Gastroesophageal sphincter (tissue), 4 donors: Measurements from ENCODE around the gene LRRC51. TPM values are rescaled to one million over a fixed set of nuclear protein-coding genes. Genes with fewer than 3 reads are reported as not detected.

ENCODE experiments used
- ATAC-seq: fragments of 150-250 bp; one replicate; pipeline ENCODE4 v1.9.1; 2016; ENCODE audit warnings: mild to moderate bottlenecking, moderate library complexity
- H3K27ac ChIP-seq, 4 donors: fragments of 200-600 bp; sonication (generic) in 3 of 4; 1 replicate in 3 of 4; 2 replicates in 1 of 4; pipeline ENCODE4 v1.5.1; 2016 to 2019
- H3K27me3 ChIP-seq: fragments of 200-600 bp; sonication (generic); one replicate; pipeline ENCODE4 v1.5.1; 2019
- H3K36me3 ChIP-seq, 2 donors: fragments of 200-600 bp; sonication (generic); one replicate each; pipeline ENCODE4 v1.5.1; 2019; ENCODE audit warnings: control low read depth in 1 of 2
- H3K4me1 ChIP-seq, 3 donors: fragments of 200-600 bp; sonication (generic); 1 replicate in 2 of 3; 2 replicates in 1 of 3; pipeline ENCODE4 v1.5.1; 2016 to 2019; ENCODE audit warnings: control low read depth in 2 of 3
- H3K4me3 ChIP-seq, 2 donors: fragments of 200-600 bp; sonication (generic); one replicate each; pipeline ENCODE4 v1.5.1; 2019; ENCODE audit warnings: mild to moderate bottlenecking in 1 of 2, moderate library complexity in 1 of 2
- H3K9me3 ChIP-seq, 3 donors: fragments of 200-600 bp; sonication (generic); one replicate each; pipeline ENCODE4 v1.5.1; 2017 to 2019; ENCODE audit warnings: control low read depth in 2 of 3
- EP300 ChIP-seq: sonication (generic); formaldehyde crosslinking; IDR thresholded peaks from one replicate; pipeline ENCODE4 v1.6.1; 2017; ENCODE audit warnings: antibody characterized with exemption, mild to moderate bottlenecking
- POLR2A ChIP-seq, 2 donors: fragments of 450-650 bp; IDR thresholded peaks; one replicate each; pipeline ENCODE4 v1.6.1; 2017; ENCODE audit warnings: antibody characterized with exemption in 2 of 2, mild to moderate bottlenecking in 2 of 2, moderate library complexity in 1 of 2
- POLR2AphosphoS5 ChIP-seq: sonication (generic); formaldehyde crosslinking; IDR thresholded peaks from one replicate; pipeline ENCODE4 v1.6.1; 2017; ENCODE audit warnings: antibody characterized with exemption
- WGBS, 2 donors: methylation state at CpG; one replicate each; pipeline ENCODE4 v1.1.5; 2018; ENCODE audit warnings: low coverage in 1 of 2; 5-methylcytosine and 5-hydroxymethylcytosine counted together
- total RNA-seq, 4 donors: library from RNA; depleted of rRNA; stranded (reverse); fragments of >200 nt; gene quantifications; one replicate each; pipeline ENCODE4 v1.1.0, GENCODE V29; 2016
- TF ChIP-seq, protein P1 (sequence below), 4 experiments: fragments of 200-600 bp in 2 of 4; fragments of 450-650 bp in 2 of 4; sonication (generic) in 1 of 4; IDR thresholded peaks; one replicate each; pipeline ENCODE4 v1.5.1; 2017 to 2019; ENCODE audit warnings: antibody characterized with exemption in 4 of 4, mild to moderate bottlenecking in 2 of 4, moderate library complexity in 2 of 4

LRRC51 gene
- total RNA-seq, 4 donors from 2014 or later, result 6.4 to 18.4 (median 10.7) TPM

DNA sequence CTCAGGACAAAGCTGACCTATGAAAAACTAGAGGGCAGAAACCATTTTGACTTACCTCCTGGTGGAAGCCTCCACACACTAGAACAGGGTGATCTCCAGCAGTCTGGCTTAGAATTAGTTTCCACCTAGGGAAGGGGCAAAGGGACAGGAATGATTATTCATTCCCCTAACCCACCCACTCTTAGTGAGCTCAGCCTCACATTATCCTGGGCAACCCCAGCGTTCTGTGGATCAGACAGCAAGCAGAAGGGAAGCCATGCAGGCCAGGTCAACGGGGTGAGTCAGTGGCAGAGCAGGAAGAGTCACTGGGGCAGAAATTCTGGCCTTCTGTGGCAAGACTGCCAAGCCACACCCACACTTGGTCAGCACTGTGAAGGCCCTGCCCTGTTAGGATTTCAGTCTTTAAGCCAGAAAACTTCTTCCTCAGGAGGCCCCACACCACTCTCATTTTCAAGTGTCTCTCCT lies 10.8 kb upstream of the LRRC51 start:
- peak; percentile 98 for ATAC-seq
- H3K9me3 ChIP-seq, result no peaks in the 10 kb centered on the region
- H3K4me1 ChIP-seq, result peaks cover 34 to 75% (median 44%) of the 10 kb centered on the region in 3 donors
- 20% methylated on average over 2 of the region's 2 CpGs; no CpG with 5 or more reads in 1 of the 2 donors for WGBS, 2 donors
- H3K4me3 ChIP-seq, result peak overlapping the region in 1 of 2 donors; percentile 16
- peaks cover 0 to 5% of the 10 kb centered on the region in 2 donors for H3K36me3 ChIP-seq
- H3K27me3 ChIP-seq, result no peaks in the 10 kb centered on the region
- H3K27ac ChIP-seq, result peak overlapping the region; percentile 65 to 87 (median 81)
- TF ChIP-seq POLR2AphosphoS5, result peak; percentile 70
- TF ChIP-seq EP300, result no peak
- no peak for TF ChIP-seq POLR2A (IDR thresholded peaks at IDR 0.05)
- TF ChIP-seq, protein P1, sequence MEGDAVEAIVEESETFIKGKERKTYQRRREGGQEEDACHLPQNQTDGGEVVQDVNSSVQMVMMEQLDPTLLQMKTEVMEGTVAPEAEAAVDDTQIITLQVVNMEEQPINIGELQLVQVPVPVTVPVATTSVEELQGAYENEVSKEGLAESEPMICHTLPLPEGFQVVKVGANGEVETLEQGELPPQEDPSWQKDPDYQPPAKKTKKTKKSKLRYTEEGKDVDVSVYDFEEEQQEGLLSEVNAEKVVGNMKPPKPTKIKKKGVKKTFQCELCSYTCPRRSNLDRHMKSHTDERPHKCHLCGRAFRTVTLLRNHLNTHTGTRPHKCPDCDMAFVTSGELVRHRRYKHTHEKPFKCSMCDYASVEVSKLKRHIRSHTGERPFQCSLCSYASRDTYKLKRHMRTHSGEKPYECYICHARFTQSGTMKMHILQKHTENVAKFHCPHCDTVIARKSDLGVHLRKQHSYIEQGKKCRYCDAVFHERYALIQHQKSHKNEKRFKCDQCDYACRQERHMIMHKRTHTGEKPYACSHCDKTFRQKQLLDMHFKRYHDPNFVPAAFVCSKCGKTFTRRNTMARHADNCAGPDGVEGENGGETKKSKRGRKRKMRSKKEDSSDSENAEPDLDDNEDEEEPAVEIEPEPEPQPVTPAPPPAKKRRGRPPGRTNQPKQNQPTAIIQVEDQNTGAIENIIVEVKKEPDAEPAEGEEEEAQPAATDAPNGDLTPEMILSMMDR (IDR thresholded peaks at IDR 0.05), result no peak

- peaks cover 34 to 75% (median 44%) of the 10 kb centered on the region in 3 donors for H3K4me1 ChIP-seq
- H3K27me3 ChIP-seq, result no peaks in the 10 kb centered on the region
- peak overlapping the region; percentile 65 to 87 (median 81) for H3K27ac ChIP-seq
- peaks cover 0 to 5% of the 10 kb centered on the region in 2 donors for H3K36me3 ChIP-seq
- H3K4me3 ChIP-seq, result no peak overlapping the region
- no peak for ATAC-seq
- H3K9me3 ChIP-seq, result no peaks in the 10 kb centered on the region
- 94% methylated on average over 7 of the region's 7 CpGs; no CpG with 5 or more reads in 1 of the 2 donors for WGBS, 2 donors
- TF ChIP-seq, protein P1 (IDR thresholded peaks at IDR 0.05), result no peak
- TF ChIP-seq POLR2A (IDR thresholded peaks at IDR 0.05) (no peak), POLR2AphosphoS5 (no peak), EP300 (no peak)
These were observed 10.2 kb upstream of the LRRC51 start for GRCh38 chr11:72070491-72070890.

DNA sequence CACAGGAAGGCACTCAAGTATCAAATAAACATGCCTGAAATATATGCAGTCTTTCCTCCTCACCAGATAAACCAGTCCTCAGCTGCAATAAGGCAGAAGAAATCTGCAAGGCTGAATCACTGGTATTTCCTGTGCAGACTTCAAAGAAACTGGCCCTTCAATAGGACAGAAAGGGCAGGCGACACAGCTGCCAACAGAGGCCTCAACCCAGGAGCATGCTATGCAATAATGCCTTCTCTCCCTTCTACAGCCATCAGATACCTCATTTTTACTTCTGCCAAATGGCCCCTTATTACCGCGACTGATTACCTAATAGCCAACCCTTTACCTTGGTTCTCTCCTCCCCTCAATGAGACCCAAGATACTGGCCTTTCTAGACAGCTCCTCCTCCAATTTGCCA lies 8.3 kb upstream of the LRRC51 start:
- Histone ChIP-seq H3K36me3 (peaks cover 0 to 5% of the 10 kb centered on the region in 2 donors), H3K4me1 (peaks cover 23 to 61% (median 36%) of the 10 kb centered on the region in 3 donors), H3K27me3 (no peaks in the 10 kb centered on the region), H3K9me3 (no peaks in the 10 kb centered on the region), H3K27ac (peak overlapping the region in 3 of 4 donors; percentile 12 to 32 (median 29)), H3K4me3 (no peak overlapping the region)
- no peak for ATAC-seq
- WGBS, 2 donors, result 22 to 35% methylated on average over 1 to 3 of the region's 3 CpGs
- TF ChIP-seq, protein P1 (IDR thresholded peaks at IDR 0.05), result no peak
- TF ChIP-seq POLR2AphosphoS5, result no peak
- no peak for TF ChIP-seq POLR2A (IDR thresholded peaks at IDR 0.05)
- no peak for TF ChIP-seq EP300

DNA sequence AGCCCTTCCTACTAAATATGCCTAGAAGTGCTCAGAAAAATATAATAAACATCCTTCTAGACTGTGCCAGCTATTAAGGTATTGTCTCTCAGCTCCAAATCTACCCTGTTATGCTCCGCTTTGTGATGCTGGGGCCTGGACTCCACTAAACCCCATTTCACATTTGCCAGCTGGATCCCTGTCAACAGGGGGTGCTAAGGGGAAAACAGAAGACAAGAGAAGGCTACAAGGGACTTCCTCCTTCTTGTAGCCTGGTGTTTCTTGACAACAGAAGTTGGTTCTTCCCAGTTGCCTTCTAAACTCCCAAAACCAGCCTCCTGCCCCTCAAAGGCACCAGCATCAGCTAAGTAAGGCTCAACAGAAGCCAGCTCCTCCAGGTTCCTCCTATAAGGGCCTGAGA lies 5.5 kb upstream of the LRRC51 start:
- Histone ChIP-seq H3K9me3 (no peaks in the 10 kb centered on the region), H3K27me3 (no peaks in the 10 kb centered on the region), H3K36me3 (no peaks in the 10 kb centered on the region), H3K4me1 (peaks cover 5 to 56% (median 13%) of the 10 kb centered on the region in 3 donors), H3K4me3 (no peak overlapping the region), H3K27ac (peak overlapping the region in 2 of 4 donors; percentile 48 to 52)
- no peak for ATAC-seq
- TF ChIP-seq POLR2A (IDR thresholded peaks at IDR 0.05) (no peak), POLR2AphosphoS5 (no peak), EP300 (no peak)
- WGBS, 2 donors, result 78 to 100% methylated on average over 1 of the region's 1 CpG

GRCh38 chr11:72075756-72076155 lies 4.9 kb upstream of the LRRC51 start:
- Histone ChIP-seq H3K36me3 (no peaks in the 10 kb centered on the region), H3K27ac (peak overlapping the region in 3 of 4 donors; percentile 15 to 52 (median 48)), H3K27me3 (no peaks in the 10 kb centered on the region), H3K4me3 (no peak overlapping the region), H3K4me1 (peaks cover 2 to 49% (median 6%) of the 10 kb centered on the region in 3 donors), H3K9me3 (no peaks in the 10 kb centered on the region)
- TF ChIP-seq POLR2A (IDR thresholded peaks at IDR 0.05), result no peak
- TF ChIP-seq, protein P1 (IDR thresholded peaks at IDR 0.05), result no peak
- 75 to 93% methylated on average over 2 to 4 of the region's 4 CpGs for WGBS, 2 donors
- no peak for ATAC-seq
